ENCODE results near the gene CLDN6.

CLDN6 gene

DNA sequence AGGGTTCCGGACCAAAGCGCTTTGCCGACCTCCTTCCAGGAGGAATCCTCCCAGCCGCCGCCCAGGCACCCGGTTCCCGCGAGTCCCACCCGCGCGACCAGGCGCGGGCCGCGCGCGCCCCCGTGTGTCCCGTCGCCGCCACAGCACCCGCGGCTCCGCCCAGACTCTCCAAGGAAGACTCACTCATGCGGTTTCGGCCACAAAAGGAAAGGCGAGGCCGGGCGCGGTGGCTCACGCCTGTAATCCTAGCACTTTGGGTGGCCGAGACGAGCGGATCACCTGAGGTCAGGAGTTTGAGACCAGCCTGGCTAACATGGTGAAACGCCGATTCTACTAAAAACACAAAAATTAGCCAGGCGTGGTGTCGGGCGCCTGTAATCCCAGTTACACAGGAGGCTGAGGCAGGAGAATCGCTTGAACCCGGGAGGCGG is 34.3 kb downstream of the CLDN6 start:
- DNase-seq: peak; percentile 64

DNA sequence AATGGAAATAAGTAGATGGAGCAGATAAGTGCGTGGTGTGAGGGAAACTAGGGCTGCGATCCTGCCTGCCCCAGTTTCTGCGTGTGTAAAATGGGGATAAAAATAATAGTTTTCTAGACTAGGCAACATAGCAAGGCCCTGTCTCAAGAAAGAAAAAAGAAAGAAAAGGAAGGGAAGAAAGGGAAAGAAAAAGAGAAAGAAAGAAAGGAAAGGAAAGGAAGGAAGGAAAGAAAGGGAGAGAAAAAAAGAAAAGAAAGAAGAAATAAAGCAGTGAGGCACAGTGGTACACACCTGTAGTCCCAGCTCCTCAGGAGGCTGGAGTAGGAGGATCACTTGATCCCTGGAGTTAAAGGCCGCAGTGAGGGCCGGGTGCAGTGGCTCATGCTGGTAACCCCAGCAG is 35.6 kb downstream of the CLDN6 start:
- no peak for DNase-seq

DNA sequence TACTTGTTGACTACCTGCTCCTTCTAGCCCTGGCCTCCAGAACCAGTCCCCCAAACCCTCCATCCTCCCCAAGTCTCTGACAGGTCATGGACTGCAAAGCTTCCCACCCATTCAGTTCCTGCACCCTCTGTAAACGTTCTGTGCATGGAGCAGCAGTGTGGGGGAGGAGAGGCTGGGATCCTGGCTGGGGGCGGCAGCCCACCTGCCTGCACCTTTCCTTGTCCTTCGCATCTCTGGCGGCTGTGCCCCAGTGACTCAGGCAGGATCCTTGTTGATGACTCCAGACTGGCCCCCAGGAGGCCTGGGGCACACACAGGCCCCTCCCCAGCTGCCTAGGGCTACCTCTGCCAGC is 36.1 kb downstream of the CLDN6 start:
- no peak for DNase-seq

DNA sequence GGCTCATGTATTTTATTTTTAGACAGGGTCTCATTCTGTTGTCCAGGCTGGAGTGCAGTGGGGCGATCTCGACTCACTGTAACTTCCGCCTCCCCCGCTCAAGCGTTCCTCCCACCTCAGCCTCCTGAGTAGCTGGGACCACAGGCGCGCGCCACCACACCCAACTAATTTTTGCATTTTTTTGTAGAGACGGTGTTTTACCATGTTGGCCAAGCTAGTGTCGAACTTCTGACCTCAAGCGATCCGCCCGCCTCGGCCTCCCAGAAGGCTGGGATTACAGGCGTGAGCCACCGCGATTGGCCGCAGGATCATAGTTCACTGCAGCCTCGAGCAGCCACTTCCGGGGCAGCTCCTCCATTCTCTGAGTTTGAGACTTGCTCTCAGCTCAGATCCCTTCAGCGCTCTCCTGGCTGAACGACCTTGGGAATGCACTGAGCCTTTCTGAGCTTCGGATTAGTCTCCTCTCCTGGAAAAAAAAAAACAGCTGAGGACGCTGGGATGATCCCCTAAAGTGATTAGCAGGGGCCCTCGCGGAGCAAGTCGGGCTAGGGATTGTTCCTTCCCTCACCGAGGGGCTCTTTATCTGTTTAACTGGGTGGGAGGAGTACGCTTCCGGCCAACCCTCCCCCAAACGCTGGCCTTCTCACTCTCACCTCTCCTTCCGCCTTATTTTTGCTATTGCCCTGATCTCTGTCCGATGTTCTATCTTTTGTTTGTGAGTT is 36.6 kb downstream of the CLDN6 start:
- no peak for DNase-seq

DNA sequence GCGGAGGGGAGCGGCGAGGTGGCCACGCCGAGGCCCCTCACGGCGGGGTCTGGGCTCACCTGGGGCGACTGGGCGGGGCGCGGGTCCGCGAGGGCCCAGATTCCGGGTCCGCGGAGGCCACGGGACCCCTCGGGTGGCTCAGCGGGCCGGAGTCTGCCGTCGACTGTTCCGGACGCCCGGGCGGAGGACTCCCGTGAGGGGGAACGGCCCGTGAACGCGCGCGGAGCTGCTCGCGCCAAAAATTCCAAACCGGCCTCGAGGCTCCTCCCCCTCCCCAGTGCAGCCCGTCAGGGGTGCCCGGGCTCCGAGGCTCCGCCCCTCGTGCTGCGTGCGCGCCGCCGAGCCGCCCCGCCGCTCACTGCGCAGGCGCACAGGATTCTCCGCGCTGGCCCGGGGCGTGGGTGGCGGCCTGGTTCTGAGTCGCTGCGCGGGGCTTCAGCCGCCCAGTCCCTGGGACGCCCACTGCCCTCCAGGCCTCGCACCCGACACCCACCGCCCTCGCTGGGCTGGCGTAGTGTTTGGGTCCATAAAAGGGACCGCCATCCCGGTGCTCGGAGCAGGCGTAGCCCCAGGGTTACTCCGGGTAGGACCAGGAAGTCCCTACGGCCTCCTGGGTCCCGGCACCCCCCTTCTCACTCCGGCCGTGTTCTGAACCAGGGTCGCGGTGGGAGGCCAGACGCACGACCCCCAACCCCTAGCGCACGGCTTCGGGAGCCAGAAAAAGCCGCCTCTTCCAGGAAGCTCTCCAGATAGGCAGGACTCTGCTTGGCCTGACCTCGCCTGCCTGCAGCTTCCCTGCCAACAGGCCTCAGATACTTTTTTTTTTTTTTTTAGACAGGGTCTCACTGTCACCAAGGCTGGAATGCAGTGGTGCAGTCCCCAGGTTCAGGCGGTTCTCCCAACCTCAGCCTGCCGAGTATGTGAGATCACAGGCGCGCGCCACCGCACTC is 37.5 kb downstream of the CLDN6 start, which contains the start of gene PKMYT1:
Gene PKMYT1, minus strand, starts transcription at position 220 of the 950 bp plus-strand sequence. CDS start 789 bp downstream, outside the sequence.
- peak; percentile 86 for DNase-seq

DNA sequence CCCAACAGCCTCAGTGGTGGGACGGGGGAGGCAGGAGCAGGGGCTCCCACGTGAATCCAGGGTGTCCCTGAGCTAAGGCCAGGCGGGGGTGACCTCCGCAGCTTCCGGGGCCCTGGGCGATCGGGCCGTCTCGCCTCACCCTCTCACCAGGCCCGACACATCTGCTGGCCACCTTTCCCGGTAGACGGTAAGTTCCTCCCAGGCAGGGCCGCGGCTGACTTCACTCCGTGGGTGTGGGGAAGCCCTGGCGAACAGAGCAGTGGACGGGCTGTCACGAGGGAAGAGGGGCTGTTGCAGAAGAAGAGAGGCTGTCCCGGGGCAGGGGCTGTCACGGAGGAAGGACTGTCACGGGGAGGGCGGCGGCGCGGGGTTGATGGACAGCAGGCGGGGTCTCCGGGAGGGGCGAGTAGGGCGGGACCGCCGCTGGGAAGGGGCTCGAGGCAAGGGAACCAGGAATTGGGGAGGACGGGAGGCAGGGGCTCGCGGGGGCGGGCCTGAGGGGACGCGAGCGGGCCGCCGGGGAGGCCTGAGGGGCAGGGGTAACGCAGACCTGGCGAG is 38.2 kb downstream of the CLDN6 start:
- no peak for DNase-seq

DNA sequence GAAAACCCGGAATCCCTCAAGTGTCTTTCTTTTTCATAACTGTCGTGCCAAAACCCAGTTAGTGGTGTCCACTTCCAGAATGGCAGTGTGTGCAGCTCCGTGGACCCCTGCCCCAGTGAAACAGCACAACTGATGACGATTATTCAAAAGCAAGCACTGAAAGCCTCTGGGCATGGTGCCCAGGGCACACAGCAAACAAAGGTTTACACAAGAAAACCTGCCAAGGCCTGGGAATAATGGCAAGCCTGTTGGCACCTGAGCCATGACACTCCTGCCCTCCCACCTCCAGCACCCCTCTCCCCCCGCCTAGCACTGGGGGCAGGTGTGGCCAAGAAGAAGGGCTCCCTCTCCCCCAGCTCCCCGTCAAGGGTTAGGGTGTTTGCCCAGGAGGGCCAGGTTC is 40.5 kb downstream of the CLDN6 start:
- peak; percentile 96 for DNase-seq

DNA sequence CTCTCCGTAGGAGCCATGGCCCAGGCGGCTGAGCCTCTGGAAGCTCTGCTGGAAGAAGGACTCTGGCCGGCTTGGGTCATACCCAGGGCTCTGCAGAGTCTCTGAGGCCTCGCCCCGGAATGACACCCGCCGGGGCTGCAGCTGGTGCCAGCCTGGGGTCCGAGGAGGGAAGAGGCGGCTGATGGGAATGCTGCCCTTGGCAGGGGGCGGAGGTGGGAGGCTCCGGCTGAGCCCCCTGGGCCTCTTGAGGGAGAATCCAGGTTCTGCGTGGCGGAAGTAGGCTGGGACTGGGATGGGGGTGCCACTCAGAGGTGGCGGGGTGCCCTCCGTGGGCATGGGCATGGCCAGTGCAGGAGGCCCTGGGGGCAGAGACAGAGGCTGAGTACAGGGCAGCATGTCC is 41.3 kb downstream of the CLDN6 start:
- DNase-seq: no peak

DNA sequence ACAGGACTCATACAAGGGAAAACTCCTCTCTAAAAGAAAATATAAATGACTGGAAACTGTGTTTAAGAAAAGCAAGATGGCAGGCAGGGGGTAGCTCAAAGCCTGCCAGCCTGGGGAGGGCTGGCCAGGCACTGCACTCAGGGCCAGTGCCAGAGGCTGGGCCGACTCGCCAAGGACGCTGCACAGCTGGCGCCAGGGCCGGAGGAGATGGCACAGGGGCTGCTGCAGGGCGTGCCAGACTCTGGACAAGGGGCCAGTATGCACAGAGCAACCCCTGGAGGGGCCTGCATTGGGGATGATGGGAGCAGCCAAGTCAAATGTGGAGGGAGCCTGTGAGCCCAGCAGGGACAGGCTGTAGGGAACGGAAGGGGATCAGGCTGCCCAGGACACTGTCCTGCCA is 41.8 kb downstream of the CLDN6 start:
- peak; percentile 27 for DNase-seq

DNA sequence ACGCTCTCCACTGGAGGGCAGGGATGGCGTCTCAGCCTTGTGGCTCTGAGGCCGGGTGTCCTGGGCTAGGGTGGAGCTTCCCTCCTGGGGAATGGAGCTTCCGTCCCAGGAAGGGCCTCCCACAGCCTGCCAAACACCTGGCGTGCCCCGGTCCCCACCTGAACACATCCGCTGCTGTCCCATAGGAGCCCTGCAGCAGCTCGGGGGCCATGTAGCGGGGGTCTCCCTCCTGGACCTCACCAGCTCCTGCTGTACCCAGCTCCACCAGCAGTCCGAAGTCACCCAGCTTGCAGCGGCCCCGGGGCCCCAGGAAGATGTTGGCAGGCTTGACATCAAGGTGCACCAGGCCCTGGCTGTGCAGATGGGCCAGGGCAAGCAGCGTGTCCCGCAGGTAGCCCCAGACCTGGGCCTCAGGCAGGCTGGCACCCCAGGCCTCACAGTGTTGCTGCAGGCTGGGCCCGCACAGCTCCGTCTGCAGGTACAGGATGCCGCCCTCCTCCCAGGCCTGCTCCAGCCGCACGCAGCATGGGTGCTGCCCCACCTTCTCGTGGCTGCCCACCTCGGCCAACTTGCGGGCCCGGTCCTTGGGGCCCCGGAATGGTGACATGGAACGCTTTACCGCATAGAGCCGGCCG is 42.7 kb downstream of the CLDN6 start:
- no peak for DNase-seq

DNA sequence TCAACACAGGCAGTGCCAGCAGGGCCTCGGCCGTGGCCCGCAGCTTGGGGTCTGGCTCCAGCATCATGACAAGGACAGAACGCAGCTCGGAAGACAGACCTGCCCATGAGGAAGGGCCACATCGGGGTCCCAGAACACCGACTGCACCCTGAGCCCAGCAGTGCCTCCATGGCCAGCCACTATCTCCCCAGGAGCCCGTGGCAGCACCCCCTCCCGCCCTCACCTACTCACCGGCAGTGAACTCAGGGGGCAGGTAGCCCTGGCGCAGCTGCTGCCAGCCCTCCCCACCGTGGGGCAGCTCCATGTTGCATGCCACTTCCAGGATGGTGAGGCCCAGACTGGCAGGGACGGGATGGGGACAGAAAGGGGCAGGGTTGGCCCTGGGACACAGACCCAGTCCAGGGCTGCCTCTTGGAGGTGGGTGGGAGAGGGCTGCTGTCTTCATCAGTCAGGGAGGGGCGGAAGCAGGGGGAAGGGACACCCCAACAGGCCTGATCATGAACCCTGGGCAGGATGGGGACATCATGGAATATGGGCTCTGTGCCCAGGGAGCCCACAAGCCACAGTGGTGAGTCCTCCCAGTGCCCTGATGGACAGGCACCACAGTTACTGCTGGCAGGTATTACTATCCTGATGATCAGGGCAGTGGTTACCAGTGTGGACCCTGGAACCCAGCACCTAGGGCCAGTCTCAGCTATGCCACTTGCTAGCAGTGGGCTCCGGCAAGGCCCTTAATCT is 43.5 kb downstream of the CLDN6 start:
- DNase-seq: no peak

DNA sequence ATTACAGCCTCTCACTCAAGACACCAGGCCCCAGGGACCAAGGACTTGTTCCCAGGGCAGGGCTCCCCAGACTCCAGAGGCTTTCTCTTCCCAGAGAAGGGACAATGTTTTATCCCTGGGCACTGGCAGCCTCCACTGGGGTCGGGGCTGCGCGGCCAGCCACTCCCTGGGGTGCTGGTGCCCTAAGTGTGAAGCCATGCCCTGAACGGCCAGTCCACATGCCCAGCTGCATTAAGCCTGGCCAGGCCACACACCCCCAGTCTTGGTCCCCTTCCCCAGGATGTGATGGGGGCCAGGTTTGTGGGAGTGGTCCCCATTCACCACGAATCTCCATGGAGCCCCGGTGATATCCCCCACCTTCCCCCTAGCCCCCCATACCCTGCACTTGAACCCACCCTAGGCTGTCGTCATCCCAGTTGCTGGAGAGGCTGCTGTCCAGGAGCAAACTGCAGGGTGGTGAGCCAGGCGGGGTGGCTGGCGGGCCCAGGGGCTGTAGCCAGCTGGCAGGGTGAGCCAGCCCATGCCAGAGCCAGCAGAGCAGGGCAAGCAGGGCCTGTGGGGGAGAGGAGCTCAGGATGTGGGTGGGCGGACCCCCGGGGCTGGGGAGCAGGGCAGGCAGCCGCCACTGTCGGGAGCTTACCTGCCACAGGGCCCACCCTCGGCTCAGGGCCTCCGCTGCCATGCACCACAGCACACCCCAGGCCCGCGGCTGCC is 44.2 kb downstream of the CLDN6 start:
- no peak for DNase-seq

DNA sequence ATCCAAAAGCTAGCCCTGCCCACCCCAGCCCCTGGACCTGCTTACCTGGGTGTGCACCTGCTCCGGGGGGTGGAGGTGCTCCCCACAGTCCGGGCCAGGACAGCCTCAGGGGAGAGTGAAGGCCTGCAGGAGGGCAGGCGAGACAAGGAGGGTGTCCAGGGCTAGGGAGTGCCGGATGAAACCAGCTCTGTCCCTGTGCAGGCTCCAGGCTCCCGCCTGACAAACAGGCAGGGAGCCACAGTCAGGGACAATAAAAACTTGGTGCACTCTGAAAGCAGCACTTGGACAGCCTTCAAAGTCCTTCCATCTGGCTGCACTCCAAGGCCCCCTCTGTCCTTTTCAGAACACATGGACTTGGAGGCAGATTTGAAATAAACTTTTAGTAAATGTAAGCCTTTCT is 44.9 kb downstream of the CLDN6 start:
- no peak for DNase-seq

DNA sequence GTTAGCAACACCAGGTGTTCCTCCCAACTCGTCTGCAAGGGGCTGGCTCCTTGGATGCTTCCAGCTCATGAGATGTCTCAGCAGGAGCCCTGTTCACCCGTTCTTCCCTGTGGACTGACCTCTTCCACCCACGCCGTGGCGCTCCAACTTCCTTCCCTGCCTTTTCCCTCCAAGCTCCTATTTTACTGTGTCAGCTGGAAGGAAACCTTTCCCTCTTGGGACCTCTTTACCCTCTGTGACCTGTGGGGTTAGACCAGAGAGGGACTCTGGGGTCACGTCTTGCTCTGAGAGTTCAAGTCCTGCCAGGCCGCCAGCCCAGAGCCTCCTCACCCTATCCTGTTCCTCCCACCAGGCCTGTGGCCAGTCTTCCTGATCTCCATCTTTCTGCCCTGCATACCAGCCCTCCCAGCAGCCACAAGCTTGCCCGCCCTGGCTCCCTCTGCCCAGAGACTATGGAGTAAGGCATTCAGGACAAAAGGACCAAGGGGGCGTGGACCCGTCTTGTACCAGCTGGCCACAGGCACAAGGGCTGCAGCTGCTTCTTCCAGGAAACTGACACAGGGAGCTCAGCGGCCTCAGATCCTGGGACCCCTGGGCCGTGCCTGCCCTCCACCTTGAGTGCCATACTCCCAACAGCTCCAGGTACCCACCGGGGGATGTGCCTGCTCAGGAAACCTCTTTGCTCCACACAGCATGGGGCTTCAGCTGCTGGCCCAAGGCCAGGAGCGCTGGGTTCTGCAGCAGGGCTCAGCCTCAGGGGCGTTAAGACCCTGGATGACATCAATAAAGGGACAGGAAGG is 45.8 kb downstream of the CLDN6 start:
- DNase-seq: no peak

DNA sequence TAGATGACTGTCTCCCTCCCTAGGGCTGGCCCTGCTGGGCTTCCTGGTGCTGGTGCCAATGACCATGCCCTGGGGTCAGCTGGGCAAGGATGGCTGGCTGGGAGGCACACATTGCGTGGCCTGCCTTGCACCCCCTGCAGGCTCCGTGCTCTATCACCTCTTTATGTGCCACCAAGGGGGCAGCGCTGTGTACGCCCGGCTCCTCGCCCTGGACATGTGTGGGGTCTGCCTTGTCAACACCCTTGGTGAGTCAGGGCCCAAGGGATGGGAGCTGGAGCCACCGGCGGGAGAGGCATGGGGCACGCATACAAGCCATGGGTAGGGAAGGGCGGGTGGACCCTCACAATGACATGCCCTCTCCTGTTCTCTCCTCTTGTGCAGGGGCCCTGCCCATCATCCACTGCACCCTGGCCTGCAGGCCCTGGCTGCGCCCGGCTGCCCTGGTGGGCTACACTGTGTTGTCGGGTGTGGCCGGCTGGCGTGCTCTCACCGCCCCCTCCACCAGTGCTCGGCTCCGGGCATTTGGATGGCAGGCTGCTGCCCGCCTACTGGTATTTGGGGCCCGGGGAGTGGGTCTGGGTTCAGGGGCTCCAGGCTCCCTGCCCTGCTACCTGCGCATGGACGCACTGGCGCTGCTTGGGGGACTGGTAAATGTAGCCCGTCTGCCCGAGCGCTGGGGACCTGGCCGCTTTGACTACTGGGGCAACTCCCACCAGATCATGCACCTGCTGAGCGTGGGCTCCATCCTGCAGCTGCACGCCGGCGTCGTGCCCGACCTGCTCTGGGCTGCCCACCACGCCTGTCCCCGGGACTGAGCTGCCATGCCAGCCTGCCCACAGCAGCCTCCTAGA is 46.6 kb downstream of the CLDN6 start:
- DNase-seq: no peak

DNA sequence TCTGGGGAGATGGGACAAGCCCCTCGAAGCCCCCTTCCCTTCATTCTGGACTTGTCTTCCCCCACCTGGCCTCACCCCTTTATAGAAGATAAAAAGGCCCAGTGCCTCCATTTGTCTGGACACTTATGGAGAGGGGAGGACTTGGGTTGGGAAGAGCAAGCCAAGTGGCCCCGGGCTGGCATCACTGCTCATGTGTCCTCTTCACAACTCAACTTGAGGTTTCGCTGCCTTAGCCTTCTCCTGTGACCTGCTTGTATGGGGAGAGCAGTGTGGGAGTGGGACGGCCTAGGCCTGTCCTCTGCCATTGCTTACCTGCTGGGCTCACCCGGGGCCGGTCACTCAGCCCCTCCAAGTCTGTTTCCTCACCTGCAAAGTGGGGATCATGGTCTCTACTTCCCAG is 47.4 kb downstream of the CLDN6 start:
- DNase-seq: no peak

DNA sequence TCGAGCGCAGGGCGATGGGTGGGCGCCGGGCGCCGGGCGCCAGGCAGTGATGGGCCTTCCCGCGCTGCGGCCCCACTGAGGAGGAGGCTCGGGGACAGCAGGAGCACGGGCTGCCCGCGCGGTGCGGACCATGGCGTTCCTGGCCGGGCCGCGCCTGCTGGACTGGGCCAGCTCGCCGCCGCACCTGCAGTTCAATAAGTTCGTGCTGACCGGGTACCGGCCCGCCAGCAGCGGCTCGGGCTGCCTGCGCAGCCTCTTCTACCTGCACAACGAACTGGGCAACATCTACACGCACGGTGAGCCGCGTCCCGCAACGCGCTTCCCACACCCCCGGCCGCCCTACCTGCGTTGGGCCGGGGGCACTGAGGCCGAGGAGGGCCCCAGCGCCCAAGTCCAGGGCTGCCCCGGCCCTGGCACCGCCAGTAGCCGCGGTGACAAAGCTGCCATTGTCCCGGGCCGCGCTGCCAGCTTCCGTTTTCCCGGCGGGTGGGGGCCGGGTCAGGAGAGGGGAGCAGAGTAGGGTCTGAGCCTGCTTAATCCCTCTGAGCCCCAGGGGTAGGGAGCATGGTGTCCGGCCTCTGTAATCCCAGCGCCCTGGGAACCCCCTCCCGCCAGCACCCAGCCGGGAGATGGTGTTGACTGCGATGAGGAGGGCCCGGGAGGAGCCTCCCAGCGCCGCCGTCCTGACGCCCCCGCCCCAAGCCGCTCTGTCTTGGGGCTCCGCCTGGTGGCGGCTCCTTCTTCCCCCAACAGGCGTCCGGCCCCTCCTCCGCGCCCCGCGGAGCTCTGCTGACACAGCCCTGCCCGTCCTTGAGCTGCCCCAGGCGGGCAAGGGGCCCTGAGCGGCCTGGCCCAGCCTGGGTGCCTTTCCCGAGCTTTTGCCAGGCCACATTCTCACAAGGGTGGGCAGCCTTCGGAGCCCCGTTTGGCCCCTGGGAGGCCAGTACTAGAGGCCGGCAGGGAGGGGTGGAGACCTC is 48.1 kb downstream of the CLDN6 start:
- no peak for DNase-seq

DNA sequence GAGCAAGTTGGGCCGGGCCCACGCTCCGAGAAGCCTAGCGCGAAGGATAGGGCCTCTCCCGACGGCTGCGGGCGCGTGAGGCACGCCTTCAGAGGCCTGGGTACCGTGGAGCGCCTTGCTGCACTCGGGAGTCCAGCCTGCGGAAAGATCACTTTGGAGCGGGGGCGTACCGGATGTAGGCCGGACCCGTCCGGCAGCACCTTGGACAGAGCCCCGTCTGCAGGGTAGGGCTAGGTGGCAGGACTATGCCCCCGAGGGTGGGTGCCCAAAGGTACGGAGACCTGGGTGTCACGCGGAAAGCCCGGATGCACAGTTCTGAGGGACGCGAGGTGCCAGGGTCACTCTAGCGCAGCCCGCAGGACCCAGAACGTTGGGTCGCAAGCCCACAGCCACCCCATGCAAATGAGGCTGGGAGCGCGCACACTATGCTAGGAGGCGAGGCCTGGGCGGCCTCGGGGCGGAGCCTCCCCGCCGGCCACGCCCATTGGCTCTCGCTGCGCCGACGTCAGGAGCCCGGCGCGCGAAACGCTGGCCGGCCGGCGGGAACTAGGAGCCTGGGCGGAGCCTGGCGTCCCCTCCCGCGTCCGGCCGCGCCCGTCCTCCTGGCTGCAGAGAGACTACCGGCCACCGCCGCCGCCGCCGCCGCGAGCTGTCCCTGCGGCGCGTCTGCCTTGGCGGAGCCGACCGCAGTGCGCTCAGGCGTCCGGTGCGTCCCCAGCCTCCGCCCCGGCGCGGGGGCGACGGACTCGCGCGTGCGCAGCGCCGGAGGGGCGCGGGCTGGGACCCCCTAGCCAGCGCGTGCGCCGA is 49.0 kb downstream of the CLDN6 start, which contains the start of gene PAQR4:
Gene PAQR4, plus strand, starts transcription at position 611 of the 807 bp plus-strand sequence. CDS start 327 bp downstream, outside the sequence.
- DNase-seq: peak; percentile 87

All from NCI-H1092 (cell line).